CD8-positive, alpha-beta memory T cell (primary cell): Measurements from ENCODE around the gene MYLK4. TPM values are rescaled to one million over a fixed set of nuclear protein-coding genes. Genes with fewer than 3 reads are reported as not detected.
"Not testable (repeated sequence)": the region's sequence is repeated elsewhere in the genome, so short reads cannot be mapped to it uniquely, and the experiment has no call there.

Experiments
- CTCF ChIA-PET: fragments of 350-600 bp; sonication (Branson Sonifier 250); formaldehyde crosslinking; loops from one replicate; lab custom pipeline; 2021; ENCODE audit warnings: antibody characterized with exemption; lab: Charles Lee
- POLR2A ChIA-PET: fragments of 350-600 bp; sonication (Branson Sonifier 250); formaldehyde crosslinking; loops from one replicate; lab custom pipeline; 2021; ENCODE audit warnings: antibody characterized with exemption; lab: Charles Lee
- DNase-seq, 5 donors: peaks; one replicate each; pipeline versions ENCODE4 v3.0.0 to v3.0.0-alpha.2; 2020 to 2022; ENCODE audit warnings: mixed read lengths in 1 of 5
- H3K27ac ChIP-seq: one replicate; pipeline ENCODE4 v1.7.0; 2013; ENCODE audit warnings: low read depth, mild to moderate bottlenecking, low read length, moderate library complexity
- H3K27me3 ChIP-seq: 2 replicates; pipeline ENCODE4 v1.7.0; 2013; ENCODE audit warnings: low read length, mild to moderate bottlenecking; ENCODE audit not compliant: insufficient read depth, poor library complexity, severe bottlenecking
- H3K36me3 ChIP-seq: 2 replicates; pipeline ENCODE4 v1.7.0; 2013; ENCODE audit warnings: mild to moderate bottlenecking, low read length, moderate library complexity; ENCODE audit not compliant: insufficient read depth
- H3K4me1 ChIP-seq: 2 replicates; pipeline ENCODE4 v1.7.0; 2013; ENCODE audit warnings: mild to moderate bottlenecking, low read length, moderate library complexity; ENCODE audit not compliant: insufficient read depth
- H3K4me3 ChIP-seq: 2 replicates; pipeline ENCODE4 v1.7.0; 2013; ENCODE audit warnings: mild to moderate bottlenecking, low read length
- H3K9me3 ChIP-seq: 2 replicates; pipeline ENCODE4 v1.7.0; 2013; ENCODE audit warnings: mild to moderate bottlenecking, low read length
- H3K27ac Mint-ChIP-seq, 8 donors: one replicate each; pipeline ENCODE4 v1.8.0; 2020 to 2021; ENCODE audit warnings: mixed read lengths in 8 of 8, mild to moderate bottlenecking in 6 of 8, inconsistent platforms in 3 of 8, moderate library complexity in 3 of 8
- H3K27me3 Mint-ChIP-seq, 2 donors: one replicate each; pipeline ENCODE4 v1.8.0; 2020 to 2021; ENCODE audit warnings: mixed read lengths in 2 of 2, mild to moderate bottlenecking in 1 of 2, moderate library complexity in 1 of 2
- H3K36me3 Mint-ChIP-seq, 3 donors: one replicate each; pipeline ENCODE4 v1.8.0; 2020 to 2021; ENCODE audit warnings: mixed read lengths in 3 of 3, inconsistent platforms in 1 of 3, mild to moderate bottlenecking in 1 of 3
- H3K4me1 Mint-ChIP-seq, 3 donors: one replicate each; pipeline ENCODE4 v1.8.0; 2020 to 2021; ENCODE audit warnings: mixed read lengths in 3 of 3, inconsistent platforms in 1 of 3, mild to moderate bottlenecking in 1 of 3
- H3K4me3 Mint-ChIP-seq, 7 donors: one replicate each; pipeline ENCODE4 v1.8.0; 2020 to 2021; ENCODE audit warnings: mixed read lengths in 7 of 7, mild to moderate bottlenecking in 6 of 7, moderate library complexity in 4 of 7, inconsistent platforms in 2 of 7
- H3K9me3 Mint-ChIP-seq, 5 donors: one replicate each; pipeline ENCODE4 v1.8.0; 2020 to 2022; ENCODE audit warnings: mixed read lengths in 5 of 5, mild to moderate bottlenecking in 3 of 5, moderate library complexity in 2 of 5, inconsistent platforms in 1 of 5
- polyA plus RNA-seq: library from polyadenylated mRNA; unstranded; fragments of 300-500 nt; fragmentation: Illumina TruSeq; gene quantifications from one replicate; pipeline ENCODE4 v1.2.3, GENCODE V29; 2021
- total RNA-seq, 2 experiments: library from RNA; stranded (reverse); gene quantifications; one replicate each; pipeline ENCODE4 v1.2.3, GENCODE V29; 2021

The MYLK4 gene
- total and polyA plus RNA-seq, 3 experiments from 2014 or later = 0.22 to 0.24 (median 0.24) TPM

DNA sequence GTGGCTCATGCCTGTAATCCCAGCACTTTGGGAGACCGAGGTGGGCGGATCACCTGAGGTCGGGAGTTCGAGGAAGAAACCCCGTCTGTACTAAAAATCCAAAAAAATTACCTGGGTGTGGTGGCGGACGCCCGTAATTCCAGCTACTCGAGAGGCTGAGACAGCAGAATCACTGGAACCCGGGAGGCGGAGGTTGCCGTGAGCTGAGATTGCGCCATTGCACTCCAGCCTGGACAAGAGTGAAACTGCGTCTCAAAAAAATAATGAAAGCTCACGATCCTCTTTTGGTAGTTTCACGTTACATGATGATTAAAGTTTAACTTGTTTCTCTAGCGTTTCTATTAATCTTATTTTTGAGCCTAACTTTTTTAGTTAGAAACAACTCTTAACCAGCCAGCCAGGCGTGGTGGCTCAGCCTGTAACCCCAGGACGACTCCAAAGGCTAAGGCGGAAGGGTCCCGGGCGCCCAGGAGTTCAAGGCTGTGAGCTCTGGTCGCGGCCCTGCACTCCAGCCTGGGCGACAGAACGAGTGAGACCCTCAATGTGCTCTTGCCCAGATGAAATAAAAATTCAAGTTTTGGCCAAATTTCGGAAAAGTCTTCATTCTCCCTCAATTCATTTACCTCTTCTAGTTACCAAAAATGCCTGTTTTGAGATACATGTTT is 13.3 kb upstream of the MYLK4 start:
- no peaks in the 10 kb centered on the region for H3K9me3 Mint-ChIP-seq
- peaks cover 0 to 14% (median 2%) of the 10 kb centered on the region in 3 donors for H3K36me3 Mint-ChIP-seq
- ChIA-PET CTCF (interaction anchor here (0.6 to 2.2 kb wide), 6 partner anchors 9 to 490 kb away, joined by 3 to 8 read pairs (median 4); partner anchors contain the start of genes MYLK4 and SERPINB1), POLR2A (no interaction called here)
- no peaks in the 10 kb centered on the region for H3K27me3 ChIP-seq
- peak overlapping the region; percentile 96 for H3K27ac ChIP-seq
- peaks cover 0 to under 1% of the 10 kb centered on the region in 2 donors for H3K27me3 Mint-ChIP-seq
- H3K9me3 ChIP-seq = no peaks in the 10 kb centered on the region
- DNase-seq = no peak
- peak overlapping the region; percentile 96 to 100 (median 99) for H3K27ac Mint-ChIP-seq
- H3K4me1 Mint-ChIP-seq = peaks cover 42 to 47% (median 45%) of the 10 kb centered on the region in 3 donors
- no peaks in the 10 kb centered on the region for H3K36me3 ChIP-seq
- H3K4me3 Mint-ChIP-seq = peak overlapping the region; percentile 90 to 98 (median 91)
- peaks cover 29% of the 10 kb centered on the region for H3K4me1 ChIP-seq
- peak overlapping the region; percentile 73 for H3K4me3 ChIP-seq

DNA sequence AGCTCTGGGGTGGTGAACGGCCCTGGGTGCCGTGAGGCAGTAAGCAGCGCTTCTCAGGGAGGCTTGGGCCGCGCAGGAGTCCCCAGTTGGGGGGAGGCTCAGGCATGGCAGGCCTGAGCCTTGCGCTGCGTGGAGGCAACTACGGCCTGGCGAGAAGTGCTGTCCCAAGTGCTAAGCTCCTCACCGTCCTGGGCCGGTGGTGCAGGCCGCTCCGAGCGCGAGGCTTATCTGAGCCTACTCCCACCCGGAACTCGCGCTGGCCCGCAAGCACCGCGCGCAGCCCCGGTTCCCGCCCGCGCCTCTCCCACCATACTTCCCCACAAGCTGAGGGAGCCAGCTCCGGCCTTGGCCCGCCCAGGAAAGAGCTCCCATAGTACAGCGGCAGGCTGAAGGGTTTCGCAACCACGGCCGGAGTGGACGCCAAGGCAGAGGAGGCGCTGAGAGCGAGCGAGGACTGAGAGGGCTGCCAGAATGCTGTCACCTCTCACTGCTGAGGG is 12.7 kb upstream of the MYLK4 start:
- no peak overlapping the region for H3K4me3 ChIP-seq
- H3K4me1 Mint-ChIP-seq = peaks cover 36 to 42% (median 39%) of the 10 kb centered on the region in 3 donors
- peaks cover 23% of the 10 kb centered on the region for H3K4me1 ChIP-seq
- no peak overlapping the region for H3K27ac ChIP-seq
- CTCF ChIA-PET = interaction anchor here (0.6 to 2.2 kb wide), 9 partner anchors 9 to 491 kb away, joined by 3 to 8 read pairs (median 3); partner anchors contain the start of genes MYLK4 and SERPINB1
- H3K36me3 ChIP-seq = no peaks in the 10 kb centered on the region
- peaks cover 0 to 11% (median under 1%) of the 10 kb centered on the region in 3 donors for H3K36me3 Mint-ChIP-seq
- DNase-seq = peak in 1 of 5 donors; percentile 54
- peak overlapping the region in 2 of 8 donors; percentile 60 to 100 for H3K27ac Mint-ChIP-seq
- H3K4me3 Mint-ChIP-seq = peak overlapping the region in 2 of 7 donors; percentile 93 to 98
- POLR2A ChIA-PET = no interaction called here
- no peaks in the 10 kb centered on the region for H3K9me3 Mint-ChIP-seq
- H3K27me3 ChIP-seq = no peaks in the 10 kb centered on the region
- H3K9me3 ChIP-seq = no peaks in the 10 kb centered on the region
- H3K27me3 Mint-ChIP-seq = peaks cover 0 to 2% of the 10 kb centered on the region in 2 donors

GRCh38 chr6:2762868-2763267 is 12.1 kb upstream of the MYLK4 start:
- H3K27ac ChIP-seq, H3K4me3 ChIP-seq, POLR2A ChIA-PET, H3K9me3 ChIP-seq, H3K27me3 ChIP-seq, DNase-seq, H3K36me3 ChIP-seq, H3K27me3 Mint-ChIP-seq, H3K9me3 Mint-ChIP-seq: not testable (repeated sequence)
- H3K4me1 ChIP-seq = peaks cover 18% of the 10 kb centered on the region
- Mint-ChIP-seq H3K27ac (peak overlapping the region in 3 of 8 donors; percentile 9 to 54 (median 43)), H3K36me3 (peaks cover 0 to 10% (median 0%) of the 10 kb centered on the region in 3 donors), H3K4me1 (peaks cover 31 to 37% (median 34%) of the 10 kb centered on the region in 3 donors), H3K4me3 (peak overlapping the region in 1 of 7 donors; percentile 15)
- CTCF ChIA-PET = interaction anchor here (0.9 to 2.2 kb wide), 5 partner anchors 11 to 172 kb away, joined by 3 to 8 read pairs (median 4); partner anchors contain the start of gene MYLK4

DNA sequence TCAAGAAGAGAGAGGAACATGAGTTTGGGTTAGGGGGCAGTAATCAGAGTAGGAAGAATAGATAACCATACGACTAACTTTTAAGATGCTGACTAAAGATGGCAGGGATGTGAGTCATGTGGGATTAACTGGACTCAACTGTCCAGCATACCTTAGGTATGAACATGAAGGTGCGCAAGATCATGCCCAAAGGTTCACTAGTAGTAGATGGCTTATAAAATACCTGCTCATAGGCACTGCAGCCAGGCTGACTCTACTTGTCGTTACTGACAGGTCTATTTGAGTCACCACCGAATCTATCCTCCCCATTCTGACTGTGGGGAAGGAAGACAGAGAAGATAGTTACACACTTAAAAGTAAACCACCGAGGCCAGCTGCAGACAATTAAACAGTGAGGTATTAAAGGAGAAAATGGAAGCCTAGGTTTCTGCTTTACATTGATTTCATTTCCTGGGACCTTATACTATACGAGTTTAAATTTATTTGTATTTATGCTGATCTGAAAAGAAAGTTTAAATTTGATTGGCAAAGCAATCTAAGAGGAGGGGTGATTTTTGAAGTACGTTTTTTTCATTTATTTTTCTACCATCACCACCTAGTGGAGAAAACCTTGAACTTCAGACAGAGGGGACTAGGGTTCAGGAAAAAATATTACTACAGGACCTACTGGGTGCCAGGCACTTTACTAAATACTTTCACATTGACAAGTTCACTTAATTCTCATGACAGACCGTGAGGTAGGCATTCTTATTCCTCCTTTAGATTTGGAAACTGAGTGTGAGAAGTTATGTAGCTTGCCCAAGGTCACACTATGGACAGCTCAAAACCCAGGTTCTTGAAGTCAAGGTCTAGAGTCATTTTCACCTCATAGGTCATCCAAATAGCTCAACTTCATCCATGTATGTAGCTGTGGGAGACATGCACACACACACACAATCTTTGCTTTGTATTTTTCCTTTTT is 10.4 kb upstream of the MYLK4 start:
- POLR2A ChIA-PET = no interaction called here
- Mint-ChIP-seq H3K9me3 (no peaks in the 10 kb centered on the region), H3K27me3 (peaks cover 6 to 14% of the 10 kb centered on the region in 2 donors), H3K27ac (peak overlapping the region; percentile 27 to 77 (median 53)), H3K36me3 (peaks cover 0 to 6% (median 0%) of the 10 kb centered on the region in 3 donors), H3K4me3 (peak overlapping the region; percentile 57 to 84 (median 75)), H3K4me1 (peaks cover 17 to 20% (median 18%) of the 10 kb centered on the region in 3 donors)
- Histone ChIP-seq H3K4me1 (peaks cover 7% of the 10 kb centered on the region), H3K27me3 (peaks cover 4% of the 10 kb centered on the region), H3K4me3 (no peak overlapping the region), H3K36me3 (no peaks in the 10 kb centered on the region), H3K27ac (no peak overlapping the region), H3K9me3 (no peaks in the 10 kb centered on the region)
- CTCF ChIA-PET = interaction anchor here (1.0 to 2.3 kb wide), 4 partner anchors 11 to 80 kb away, joined by 3 to 19 read pairs (median 4); partner anchors contain the start of genes MYLK4 and SERPINB1
- peak in 2 of 5 donors; percentile 30 to 41 for DNase-seq

DNA sequence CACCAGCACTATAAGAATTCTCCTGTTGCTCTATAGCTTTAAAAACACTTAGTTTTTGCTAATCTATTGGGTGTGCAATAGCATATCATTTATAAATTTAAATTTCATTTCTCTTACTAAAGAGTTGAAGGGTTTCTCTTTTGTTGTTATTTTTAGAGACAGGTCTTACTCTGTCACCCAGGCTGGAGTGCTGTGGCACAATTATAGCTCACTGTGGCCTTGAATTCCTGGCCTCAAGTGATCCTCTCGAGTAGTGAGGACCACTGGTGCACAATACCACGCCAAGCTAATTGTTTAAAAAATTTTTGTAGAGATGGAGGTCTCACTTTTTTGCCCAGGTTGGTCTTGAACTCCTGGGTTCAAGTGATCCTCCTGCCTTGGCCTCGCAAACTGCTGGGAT is 8.3 kb upstream of the MYLK4 start:
- DNase-seq = no peak
- H3K36me3 Mint-ChIP-seq = no peaks in the 10 kb centered on the region

GRCh38 chr6:2756687-2757224 is 6.0 kb upstream of the MYLK4 start:
- H3K4me1 ChIP-seq = no peaks in the 10 kb centered on the region
- Mint-ChIP-seq H3K36me3 (no peaks in the 10 kb centered on the region), H3K27ac (no peak overlapping the region), H3K4me1 (peaks cover 10 to 13% (median 10%) of the 10 kb centered on the region in 3 donors), H3K4me3 (no peak overlapping the region), H3K27me3 (peaks cover 14 to 41% of the 10 kb centered on the region in 2 donors), H3K9me3 (no peaks in the 10 kb centered on the region)
- no peaks in the 10 kb centered on the region for H3K36me3 ChIP-seq
- H3K27ac ChIP-seq = no peak overlapping the region
- H3K4me3 ChIP-seq = no peak overlapping the region
- CTCF ChIA-PET = interaction anchor here (0.9 kb wide), 1 partner anchor 13 kb away, joined by 3 read pairs; no protein-coding TSS in a partner anchor
- peaks cover 4% of the 10 kb centered on the region for H3K27me3 ChIP-seq
- POLR2A ChIA-PET = no interaction called here
- DNase-seq = no peak
- no peaks in the 10 kb centered on the region for H3K9me3 ChIP-seq

More for the DNA sequence above, 8.3 kb upstream of the MYLK4 start:
- ChIA-PET CTCF (interaction anchor here (1.3 to 2.0 kb wide), 2 partner anchors 10 to 21 kb away, joined by 5 to 11 read pairs; partner anchors contain the start of gene MYLK4), POLR2A (no interaction called here)
- no peak overlapping the region for H3K27ac Mint-ChIP-seq
- peaks cover 9 to 11% (median 10%) of the 10 kb centered on the region in 3 donors for H3K4me1 Mint-ChIP-seq
- H3K4me3 ChIP-seq = no peak overlapping the region
- peaks cover 4% of the 10 kb centered on the region for H3K27me3 ChIP-seq
- no peaks in the 10 kb centered on the region for H3K9me3 Mint-ChIP-seq
- H3K4me1 ChIP-seq = no peaks in the 10 kb centered on the region
- H3K36me3 ChIP-seq = no peaks in the 10 kb centered on the region
- peaks cover 10 to 27% of the 10 kb centered on the region in 2 donors for H3K27me3 Mint-ChIP-seq
- no peak overlapping the region for H3K27ac ChIP-seq
- H3K9me3 ChIP-seq = no peaks in the 10 kb centered on the region
- H3K4me3 Mint-ChIP-seq = no peak overlapping the region

DNA sequence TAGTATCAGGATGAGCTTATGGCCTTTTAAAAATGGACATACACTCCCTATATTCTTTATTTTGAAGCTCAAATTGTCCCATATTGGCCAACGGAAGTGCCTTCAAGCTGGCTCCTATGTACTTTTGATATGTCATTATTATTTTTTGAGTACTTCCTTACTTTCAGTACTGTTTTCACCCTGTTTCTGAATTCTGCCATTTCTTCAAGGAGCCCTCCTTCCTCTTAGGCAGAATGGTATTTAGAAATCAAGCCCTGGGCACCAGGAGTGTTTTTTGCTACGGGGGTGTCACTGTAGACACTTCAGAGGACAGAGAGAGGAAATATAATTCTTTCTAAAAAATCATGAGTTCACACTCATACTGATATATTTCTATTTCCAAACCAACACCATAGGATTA is 5.5 kb upstream of the MYLK4 start:
- Mint-ChIP-seq H3K4me3 (no peak overlapping the region), H3K36me3 (no peaks in the 10 kb centered on the region), H3K9me3 (no peaks in the 10 kb centered on the region), H3K4me1 (peaks cover 8 to 11% (median 9%) of the 10 kb centered on the region in 3 donors), H3K27ac (no peak overlapping the region), H3K27me3 (peaks cover 14 to 42% of the 10 kb centered on the region in 2 donors)
- H3K27ac ChIP-seq = no peak overlapping the region
- POLR2A ChIA-PET = no interaction called here
- H3K36me3 ChIP-seq = no peaks in the 10 kb centered on the region
- CTCF ChIA-PET = interaction anchor here (0.6 kb wide), 1 partner anchor 326 kb away, joined by 5 read pairs; no protein-coding TSS in a partner anchor
- peaks cover 4% of the 10 kb centered on the region for H3K27me3 ChIP-seq
- H3K4me3 ChIP-seq = no peak overlapping the region
- H3K4me1 ChIP-seq = no peaks in the 10 kb centered on the region
- no peaks in the 10 kb centered on the region for H3K9me3 ChIP-seq
- DNase-seq = no peak
